Activated B cell treated with CpG ODN at 0.5 μM for 24 hours (primary cell): ENCODE measurements around the gene NFATC4. TPM values are rescaled to one million over a fixed set of nuclear protein-coding genes. Genes with fewer than 3 reads are reported as not detected.
"Not testable (repeated sequence)": the region's sequence is repeated elsewhere in the genome, so short reads cannot be mapped to it uniquely, and the experiment has no call there.

Experiments
- ATAC-seq: fragments of 200-7000 bp; cut with Tn5 transposase; one replicate; pipeline ENCODE4 v1.10.0; 2021; ENCODE audit warnings: low read depth, mild to moderate bottlenecking, moderate library complexity
- CTCF ChIA-PET: fragments of 350-600 bp; sonication (Branson Sonifier 250); formaldehyde crosslinking; loops from one replicate; lab custom pipeline; 2021; ENCODE audit warnings: antibody characterized with exemption; lab: Charles Lee
- POLR2A ChIA-PET: fragments of 350-600 bp; sonication (Branson Sonifier 250); formaldehyde crosslinking; loops from one replicate; lab custom pipeline; 2021; ENCODE audit warnings: antibody characterized with exemption; lab: Charles Lee
- DNase-seq: peaks from one replicate; pipeline ENCODE4 v3.0.0; 2022
- H3K27ac Mint-ChIP-seq: one replicate; pipeline ENCODE4 v1.8.0; 2020; ENCODE audit warnings: mixed read lengths
- H3K27me3 Mint-ChIP-seq: one replicate; pipeline ENCODE4 v1.8.0; 2021; ENCODE audit warnings: mixed read lengths
- H3K36me3 Mint-ChIP-seq: one replicate; pipeline ENCODE4 v1.8.0; 2021; ENCODE audit warnings: low read depth, mixed read lengths
- H3K4me1 Mint-ChIP-seq: one replicate; pipeline ENCODE4 v1.8.0; 2021; ENCODE audit warnings: mixed read lengths
- H3K4me3 Mint-ChIP-seq: one replicate; pipeline ENCODE4 v1.8.0; 2020; ENCODE audit warnings: mild to moderate bottlenecking, mixed read lengths
- H3K9me3 Mint-ChIP-seq: one replicate; pipeline ENCODE4 v1.8.0; 2020; ENCODE audit warnings: mixed read lengths
- CTCF ChIP-seq: fragments of 200-600 bp; IDR thresholded peaks from one replicate; pipeline ENCODE4 v1.8.0; 2022; ENCODE audit warnings: antibody characterized with exemption, mild to moderate bottlenecking
- intact Hi-C: fragments of 100-400 bp; cut with micrococcal nuclease; formaldehyde crosslinking; loops from one replicate; pipeline ENCODE4 v1.15.1; 2024
- total RNA-seq: library from RNA; stranded (reverse); gene quantifications from 2 replicates; pipeline ENCODE4 v1.2.3, GENCODE V29; 2022

The NFATC4 gene
- total RNA-seq, 1 donor from 2014 or later = 9.4 TPM

- ChIA-PET POLR2A (no interaction called here), CTCF (interaction anchor here (1.1 to 1.9 kb wide), 2 partner anchors 14 to 80 kb away, joined by 3 to 6 read pairs; no protein-coding TSS in a partner anchor)
- intact Hi-C loops = no loop called here
- DNase-seq (no peak), ATAC-seq (no peak)
- H3K36me3 Mint-ChIP-seq = no peaks in the 10 kb centered on the region
- no peak for TF ChIP-seq CTCF
- peaks cover 38% of the 10 kb centered on the region for H3K27me3 Mint-ChIP-seq
- H3K4me1 Mint-ChIP-seq = no peaks in the 10 kb centered on the region
- no peaks in the 10 kb centered on the region for H3K9me3 Mint-ChIP-seq
- no peak overlapping the region for H3K27ac Mint-ChIP-seq
- no peak overlapping the region for H3K4me3 Mint-ChIP-seq
Measured at GRCh38 chr14:24351517-24351916, 16.5 kb upstream of the NFATC4 start.

- H3K36me3 Mint-ChIP-seq = no peaks in the 10 kb centered on the region
- TF ChIP-seq CTCF = no peak
- no peak for DNase-seq
- intact Hi-C loops = no loop called here
- no peak overlapping the region for H3K4me3 Mint-ChIP-seq
- peaks cover 34% of the 10 kb centered on the region for H3K27me3 Mint-ChIP-seq
- ChIA-PET POLR2A (interaction anchor here (0.6 to 1.2 kb wide), 2 partner anchors 13 to 19 kb away, joined by 3 read pairs; no protein-coding TSS in a partner anchor), CTCF (interaction anchor here (1.5 kb wide), 1 partner anchor 12 kb away, joined by 3 read pairs; no protein-coding TSS in a partner anchor)
- H3K27ac Mint-ChIP-seq = no peak overlapping the region
- ATAC-seq = no peak
- no peaks in the 10 kb centered on the region for H3K9me3 Mint-ChIP-seq
- H3K4me1 Mint-ChIP-seq = no peaks in the 10 kb centered on the region
Measured at GRCh38 chr14:24353559-24354481, 14.2 kb upstream of the NFATC4 start.

GRCh38 chr14:24354482-24354825 lies 13.5 kb upstream of the NFATC4 start:
- CTCF ChIA-PET, H3K36me3 Mint-ChIP-seq, DNase-seq, H3K9me3 Mint-ChIP-seq, H3K27ac Mint-ChIP-seq, intact Hi-C loops, H3K4me1 Mint-ChIP-seq, ATAC-seq, H3K4me3 Mint-ChIP-seq: not testable (repeated sequence)
- peaks cover 32% of the 10 kb centered on the region for H3K27me3 Mint-ChIP-seq
- POLR2A ChIA-PET = interaction anchor here (0.6 to 1.2 kb wide), 2 partner anchors 12 to 18 kb away, joined by 3 read pairs; no protein-coding TSS in a partner anchor

DNA sequence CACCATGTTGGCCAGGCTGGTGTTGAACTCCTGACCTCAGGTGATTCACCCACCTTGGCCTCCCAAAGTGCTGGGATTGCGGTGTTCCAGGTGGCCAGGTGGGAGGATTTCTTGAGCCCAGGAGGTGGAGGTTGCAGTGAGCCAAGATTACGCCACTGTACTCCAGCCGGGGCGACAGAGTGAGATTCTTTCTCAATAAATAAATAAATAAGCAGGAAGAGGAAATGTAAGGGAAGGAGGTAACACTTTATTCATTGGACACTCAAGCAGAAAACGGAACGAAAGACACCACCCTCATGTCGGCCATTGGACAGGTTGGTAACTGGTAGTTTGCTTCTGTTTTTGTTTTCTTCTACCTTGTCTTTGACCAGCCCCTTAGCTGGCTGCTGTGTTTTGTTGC lies 13.0 kb upstream of the NFATC4 start:
- Mint-ChIP-seq H3K36me3 (no peaks in the 10 kb centered on the region), H3K27me3 (peaks cover 27% of the 10 kb centered on the region), H3K4me1 (no peaks in the 10 kb centered on the region), H3K27ac (no peak overlapping the region), H3K4me3 (no peak overlapping the region), H3K9me3 (no peaks in the 10 kb centered on the region)
- no peak for DNase-seq
- POLR2A ChIA-PET = interaction anchor here (1.2 kb wide), 1 partner anchor 11 kb away, joined by 3 read pairs; no protein-coding TSS in a partner anchor
- ATAC-seq = no peak
- CTCF ChIA-PET = no interaction called here
- TF ChIP-seq CTCF = no peak
- intact Hi-C loops = no loop called here

DNA sequence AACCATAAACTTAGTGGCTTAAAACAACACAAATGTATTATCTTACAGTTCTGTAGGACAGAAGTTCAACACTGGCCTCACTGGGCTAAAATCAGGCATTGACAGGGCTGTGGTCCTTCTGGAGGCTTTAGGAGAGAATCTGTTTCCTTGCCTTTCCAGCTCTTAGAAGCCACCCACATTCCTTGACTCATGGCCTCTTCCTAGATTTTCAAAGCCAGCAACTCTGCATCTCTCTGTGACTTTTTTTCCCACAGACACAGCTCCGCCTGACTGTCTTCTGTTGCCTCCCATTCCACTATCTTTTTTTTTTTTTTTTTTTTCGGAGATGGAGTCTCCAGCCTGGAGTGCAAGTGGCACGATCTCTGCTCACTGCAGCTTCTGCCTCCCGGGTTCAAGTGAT lies 11.8 kb upstream of the NFATC4 start:
- H3K27ac Mint-ChIP-seq = no peak overlapping the region
- ATAC-seq = no peak
- no peaks in the 10 kb centered on the region for H3K9me3 Mint-ChIP-seq
- TF ChIP-seq CTCF = no peak
- CTCF ChIA-PET = no interaction called here
- POLR2A ChIA-PET = no interaction called here
- no peaks in the 10 kb centered on the region for H3K4me1 Mint-ChIP-seq
- DNase-seq = no peak
- intact Hi-C loops = no loop called here
- peaks cover 20% of the 10 kb centered on the region for H3K27me3 Mint-ChIP-seq
- H3K4me3 Mint-ChIP-seq = no peak overlapping the region
- H3K36me3 Mint-ChIP-seq = no peaks in the 10 kb centered on the region
